ENCODE measurements around the gene BPIFA3. TPM values are rescaled to one million over a fixed set of nuclear protein-coding genes. Genes with fewer than 3 reads are reported as not detected.

The BPIFA3 gene
- total and polyA plus RNA-seq, 2 experiments from 2014 or later: not detected

GRCh38 chr20:33199026-33199425, 18.1 kb upstream of the BPIFA3 start:
- H3K4me3 ChIP-seq: no peak overlapping the region
- 88% methylated on average over 3 of the region's 3 CpGs for WGBS (ENCODE audit: low lambda C conversion rate, missing lambda C conversion rate)
- no peak overlapping the region for H2AFZ ChIP-seq

GRCh38 chr20:33202451-33202850, 14.7 kb upstream of the BPIFA3 start:
- TF ChIP-seq CTCF (IDR thresholded peaks at IDR 0.05; ENCODE audit: poor library complexity) (no peak), EZH2 (IDR thresholded peaks at IDR 0.05; ENCODE audit: borderline replicate concordance) (no peak), EZH2phosphoT487 (IDR thresholded peaks at IDR 0.05; ENCODE audit: low read depth, severe bottlenecking, unreplicated experiment) (no peak)
- no peaks in the 10 kb centered on the region for H3K36me3 ChIP-seq (replicated peaks; ENCODE audit: insufficient read depth, low read depth)
- no peaks in the 10 kb centered on the region for H4K20me1 ChIP-seq (ENCODE audit: insufficient read depth, poor library complexity, severe bottlenecking)
- H3K79me2 ChIP-seq: no peaks in the 10 kb centered on the region
- no peak overlapping the region for H2AFZ ChIP-seq
- no peak overlapping the region for H3K4me3 ChIP-seq
- no peak overlapping the region for H3K4me2 ChIP-seq
- no peak for DNase-seq (ENCODE audit: low spot score)
- 62% methylated on average over 4 of the region's 4 CpGs for WGBS (ENCODE audit: low lambda C conversion rate, missing lambda C conversion rate)
- H3K27ac ChIP-seq: no peak overlapping the region
- H3K9me3 ChIP-seq (ENCODE audit: low read depth): no peaks in the 10 kb centered on the region
- no peaks in the 10 kb centered on the region for H3K4me1 ChIP-seq (ENCODE audit: insufficient read depth)
- no peaks in the 10 kb centered on the region for H3K9me2 ChIP-seq (replicated peaks; ENCODE audit: insufficient read depth)
- peaks cover 58% of the 10 kb centered on the region for H3K27me3 ChIP-seq

More at GRCh38 chr20:33199026-33199425, 18.1 kb upstream of the BPIFA3 start:
- TF ChIP-seq EZH2 (IDR thresholded peaks at IDR 0.05; ENCODE audit: borderline replicate concordance) (no peak), CTCF (IDR thresholded peaks at IDR 0.05; ENCODE audit: poor library complexity) (no peak), EZH2phosphoT487 (IDR thresholded peaks at IDR 0.05; ENCODE audit: low read depth, severe bottlenecking, unreplicated experiment) (no peak)
- Histone ChIP-seq H3K79me2 (no peaks in the 10 kb centered on the region), H3K9me2 (replicated peaks; ENCODE audit: insufficient read depth) (no peaks in the 10 kb centered on the region), H3K27me3 (peaks cover 35% of the 10 kb centered on the region), H3K4me2 (no peak overlapping the region), H3K36me3 (replicated peaks; ENCODE audit: insufficient read depth, low read depth) (no peaks in the 10 kb centered on the region), H3K4me1 (ENCODE audit: insufficient read depth) (no peaks in the 10 kb centered on the region), H3K9me3 (ENCODE audit: low read depth) (no peaks in the 10 kb centered on the region), H3K27ac (no peak overlapping the region), H4K20me1 (ENCODE audit: insufficient read depth, poor library complexity, severe bottlenecking) (no peaks in the 10 kb centered on the region)
- DNase-seq (ENCODE audit: low spot score): no peak

GRCh38 chr20:33203444-33203843, 13.7 kb upstream of the BPIFA3 start:
- Histone ChIP-seq H3K9me2 (replicated peaks; ENCODE audit: insufficient read depth) (no peaks in the 10 kb centered on the region), H2AFZ (no peak overlapping the region), H3K4me3 (no peak overlapping the region), H3K79me2 (no peaks in the 10 kb centered on the region), H3K36me3 (replicated peaks; ENCODE audit: insufficient read depth, low read depth) (no peaks in the 10 kb centered on the region), H3K4me2 (no peak overlapping the region), H3K27me3 (peaks cover 61% of the 10 kb centered on the region), H4K20me1 (ENCODE audit: insufficient read depth, poor library complexity, severe bottlenecking) (no peaks in the 10 kb centered on the region), H3K27ac (no peak overlapping the region), H3K9me3 (ENCODE audit: low read depth) (no peaks in the 10 kb centered on the region), H3K4me1 (ENCODE audit: insufficient read depth) (no peaks in the 10 kb centered on the region)
- DNase-seq (ENCODE audit: low spot score): no peak
- TF ChIP-seq CTCF (IDR thresholded peaks at IDR 0.05; ENCODE audit: poor library complexity) (no peak), EZH2 (IDR thresholded peaks at IDR 0.05; ENCODE audit: borderline replicate concordance) (no peak), EZH2phosphoT487 (IDR thresholded peaks at IDR 0.05; ENCODE audit: low read depth, severe bottlenecking, unreplicated experiment) (no peak)
- whole genome bisulfite sequencing (ENCODE audit: low lambda C conversion rate, missing lambda C conversion rate): 87% methylated on average over 3 of the region's 3 CpGs

GRCh38 chr20:33209789-33210188, 7.4 kb upstream of the BPIFA3 start:
- Histone ChIP-seq H3K27ac (no peak overlapping the region), H3K4me3 (no peak overlapping the region), H3K4me2 (peak overlapping the region; percentile 31), H3K27me3 (peaks cover 47% of the 10 kb centered on the region), H4K20me1 (ENCODE audit: insufficient read depth, poor library complexity, severe bottlenecking) (no peaks in the 10 kb centered on the region), H3K9me3 (ENCODE audit: low read depth) (no peaks in the 10 kb centered on the region), H3K79me2 (no peaks in the 10 kb centered on the region), H3K4me1 (ENCODE audit: insufficient read depth) (no peaks in the 10 kb centered on the region), H2AFZ (no peak overlapping the region), H3K36me3 (replicated peaks; ENCODE audit: insufficient read depth, low read depth) (no peaks in the 10 kb centered on the region), H3K9me2 (replicated peaks; ENCODE audit: insufficient read depth) (no peaks in the 10 kb centered on the region)
- TF ChIP-seq EZH2phosphoT487 (IDR thresholded peaks at IDR 0.05; ENCODE audit: low read depth, severe bottlenecking, unreplicated experiment) (no peak), CTCF (IDR thresholded peaks at IDR 0.05; ENCODE audit: poor library complexity) (no peak), EZH2 (IDR thresholded peaks at IDR 0.05; ENCODE audit: borderline replicate concordance) (no peak)
- DNase-seq (ENCODE audit: low spot score): peak; percentile 94
- 5% methylated on average over 13 of the region's 13 CpGs for WGBS (ENCODE audit: low lambda C conversion rate, missing lambda C conversion rate)
